Fibroblast of lung (primary cell): ENCODE data around the gene TBC1D17. TPM values are rescaled to one million over a fixed set of nuclear protein-coding genes. Genes with fewer than 3 reads are reported as not detected.

ENCODE experiments used
- DNase-seq, 2 donors: peaks; one replicate each; pipeline versions ENCODE4 v3.0.0 to v3.0.0-alpha.2; 2010; ENCODE audit warnings: low read depth in 2 of 2
- H2AFZ ChIP-seq: 2 replicates; pipeline ENCODE4 v1.5.1; 2012; ENCODE audit warnings: low read length, control low read depth, inconsistent platforms
- H3K27ac ChIP-seq: 2 replicates; pipeline ENCODE4 v1.5.1; 2011; ENCODE audit warnings: low read length, control low read depth; ENCODE audit not compliant: insufficient read depth
- H3K27me3 ChIP-seq: 2 replicates; pipeline ENCODE4 v1.5.1; 2011; ENCODE audit warnings: mild to moderate bottlenecking, low read length; ENCODE audit not compliant: control insufficient read depth, insufficient read depth
- H3K36me3 ChIP-seq: 2 replicates; pipeline ENCODE4 v1.5.1; 2011; ENCODE audit warnings: low read length; ENCODE audit not compliant: control insufficient read depth, insufficient read depth
- H3K4me1 ChIP-seq: 2 replicates; pipeline ENCODE4 v1.5.1; 2011; ENCODE audit warnings: low read length; ENCODE audit not compliant: control insufficient read depth, insufficient read depth; ENCODE audit errors: extremely low read depth
- H3K4me2 ChIP-seq: 2 replicates; pipeline ENCODE4 v1.5.1; 2011; ENCODE audit warnings: low read length, control low read depth; ENCODE audit not compliant: insufficient read depth; ENCODE audit errors: extremely low read depth
- H3K4me3 ChIP-seq, 4 experiments: fragments of 200-600 bp in 1 of 4; sonication (generic) in 1 of 4; replicated peaks in 1 of 4; 2 replicates each; pipeline ENCODE4 v1.5.1; 2011 to 2016; ENCODE audit warnings: low read length in 4 of 4, low read depth in 3 of 4, mild to moderate bottlenecking in 3 of 4, control low read depth in 2 of 4, inconsistent platforms in 1 of 4, mixed read lengths in 1 of 4; ENCODE audit not compliant: insufficient read depth in 1 of 4; ENCODE audit errors: control extremely low read depth in 1 of 4
- H3K79me2 ChIP-seq: 2 replicates; pipeline ENCODE4 v1.5.1; 2012; ENCODE audit warnings: mild to moderate bottlenecking, low read length, inconsistent platforms; ENCODE audit not compliant: control insufficient read depth, insufficient read depth
- H3K9ac ChIP-seq: 2 replicates; pipeline ENCODE4 v1.5.1; 2011; ENCODE audit warnings: mild to moderate bottlenecking, low read length, control low read depth; ENCODE audit not compliant: insufficient read depth
- H3K9me3 ChIP-seq: 2 replicates; pipeline ENCODE4 v1.5.1; 2012; ENCODE audit warnings: low read depth, low read length; ENCODE audit not compliant: control insufficient read depth, insufficient read depth
- H4K20me1 ChIP-seq: 2 replicates; pipeline ENCODE4 v1.5.1; 2011; ENCODE audit warnings: low read length; ENCODE audit not compliant: control insufficient read depth, insufficient read depth; ENCODE audit errors: extremely low read depth
- EZH2 ChIP-seq: IDR thresholded peaks from 2 replicates; pipeline ENCODE4 v1.5.1; 2012; ENCODE audit warnings: low read length, control low read depth, mild to moderate bottlenecking; ENCODE audit errors: missing control alignments
- polyA plus RNA-seq, 2 donors: library from polyadenylated mRNA; depleted of rRNA in 1 of 2; stranded (reverse) in 1 of 2; unstranded in 1 of 2; fragments of >200 nt; gene quantifications; 2 replicates each; pipeline ENCODE4 v1.2.1, GENCODE V29; 2011 to 2012; ENCODE audit warnings: missing spikeins in 1 of 2
- total RNA-seq: library from RNA; depleted of rRNA; stranded (reverse); fragments of >200 nt; gene quantifications from 2 replicates; pipeline ENCODE4 v1.2.1, GENCODE V29; 2014
- TF ChIP-seq, protein P1 (sequence below), 2 donors: IDR thresholded peaks in 1 of 2; conservative IDR thresholded peaks in 1 of 2; 1 replicate in 1 of 2; 2 replicates in 1 of 2; pipeline ENCODE4 v1.5.1; 2011 to 2012; ENCODE audit warnings: low read length in 2 of 2, control low read depth in 1 of 2, inconsistent platforms in 1 of 2, low read depth in 1 of 2, mild to moderate bottlenecking in 1 of 2

TBC1D17 gene
- total and polyA plus RNA-seq, 2 donors (not counting 1 experiment from before 2014, with no cell fraction given) = 19.5 to 32.5 TPM

DNA sequence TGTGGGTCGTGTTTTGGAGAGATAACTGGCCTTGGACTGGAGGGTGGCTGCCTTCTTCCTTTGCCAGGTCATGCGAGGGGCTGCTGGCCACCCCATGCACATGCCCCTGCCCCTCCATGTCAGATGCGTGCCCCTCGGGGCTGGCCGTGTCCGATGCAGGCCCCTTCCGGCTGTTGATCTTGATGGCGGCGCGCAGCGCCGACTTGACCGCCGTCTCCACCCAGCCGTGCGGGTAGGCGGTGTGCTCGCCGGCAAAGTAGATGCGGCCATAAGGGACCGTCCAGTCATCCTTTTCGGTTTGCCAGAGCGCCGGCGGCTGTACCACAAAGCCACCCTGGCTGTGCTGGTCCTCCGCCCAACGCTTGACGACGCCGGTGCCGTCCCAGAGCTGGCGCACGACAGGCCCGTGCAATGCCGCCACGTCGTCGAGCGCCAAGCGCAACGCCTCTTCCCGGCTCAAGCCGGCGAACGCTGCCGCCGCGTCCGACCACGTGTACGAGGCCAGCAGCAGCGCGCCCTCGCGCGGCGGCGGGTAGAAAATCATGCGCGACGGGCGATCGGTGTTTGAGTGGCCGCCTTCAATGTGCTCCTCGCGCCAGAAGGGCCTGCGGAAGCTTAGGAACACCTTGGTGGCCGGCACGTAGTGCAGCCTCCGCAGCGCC lies 12.3 kb downstream of the TBC1D17 start:
- H3K27me3 ChIP-seq = no peaks in the 10 kb centered on the region
- no peaks in the 10 kb centered on the region for H4K20me1 ChIP-seq
- H3K9ac ChIP-seq = no peak overlapping the region
- no peak for TF ChIP-seq EZH2
- TF ChIP-seq, protein P1, sequence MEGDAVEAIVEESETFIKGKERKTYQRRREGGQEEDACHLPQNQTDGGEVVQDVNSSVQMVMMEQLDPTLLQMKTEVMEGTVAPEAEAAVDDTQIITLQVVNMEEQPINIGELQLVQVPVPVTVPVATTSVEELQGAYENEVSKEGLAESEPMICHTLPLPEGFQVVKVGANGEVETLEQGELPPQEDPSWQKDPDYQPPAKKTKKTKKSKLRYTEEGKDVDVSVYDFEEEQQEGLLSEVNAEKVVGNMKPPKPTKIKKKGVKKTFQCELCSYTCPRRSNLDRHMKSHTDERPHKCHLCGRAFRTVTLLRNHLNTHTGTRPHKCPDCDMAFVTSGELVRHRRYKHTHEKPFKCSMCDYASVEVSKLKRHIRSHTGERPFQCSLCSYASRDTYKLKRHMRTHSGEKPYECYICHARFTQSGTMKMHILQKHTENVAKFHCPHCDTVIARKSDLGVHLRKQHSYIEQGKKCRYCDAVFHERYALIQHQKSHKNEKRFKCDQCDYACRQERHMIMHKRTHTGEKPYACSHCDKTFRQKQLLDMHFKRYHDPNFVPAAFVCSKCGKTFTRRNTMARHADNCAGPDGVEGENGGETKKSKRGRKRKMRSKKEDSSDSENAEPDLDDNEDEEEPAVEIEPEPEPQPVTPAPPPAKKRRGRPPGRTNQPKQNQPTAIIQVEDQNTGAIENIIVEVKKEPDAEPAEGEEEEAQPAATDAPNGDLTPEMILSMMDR (conservative IDR thresholded peaks at IDR 0.05 in 1 of 2, IDR thresholded peaks at IDR 0.05 in 1 of 2; ENCODE audit: low read depth in 1 of 2, low read length in 2 of 2) = peak; percentile 45 to 60
- H3K27ac ChIP-seq = no peak overlapping the region
- peak overlapping the region; percentile 32 for H3K4me2 ChIP-seq
- H3K4me3 ChIP-seq = no peak overlapping the region
- H3K4me1 ChIP-seq = peaks cover 3% of the 10 kb centered on the region
- H3K9me3 ChIP-seq = no peaks in the 10 kb centered on the region
- peak; percentile 67 to 71 for DNase-seq
- H3K36me3 ChIP-seq = peaks cover under 1% of the 10 kb centered on the region
- H3K79me2 ChIP-seq = no peaks in the 10 kb centered on the region
- H2AFZ ChIP-seq = no peak overlapping the region

DNA sequence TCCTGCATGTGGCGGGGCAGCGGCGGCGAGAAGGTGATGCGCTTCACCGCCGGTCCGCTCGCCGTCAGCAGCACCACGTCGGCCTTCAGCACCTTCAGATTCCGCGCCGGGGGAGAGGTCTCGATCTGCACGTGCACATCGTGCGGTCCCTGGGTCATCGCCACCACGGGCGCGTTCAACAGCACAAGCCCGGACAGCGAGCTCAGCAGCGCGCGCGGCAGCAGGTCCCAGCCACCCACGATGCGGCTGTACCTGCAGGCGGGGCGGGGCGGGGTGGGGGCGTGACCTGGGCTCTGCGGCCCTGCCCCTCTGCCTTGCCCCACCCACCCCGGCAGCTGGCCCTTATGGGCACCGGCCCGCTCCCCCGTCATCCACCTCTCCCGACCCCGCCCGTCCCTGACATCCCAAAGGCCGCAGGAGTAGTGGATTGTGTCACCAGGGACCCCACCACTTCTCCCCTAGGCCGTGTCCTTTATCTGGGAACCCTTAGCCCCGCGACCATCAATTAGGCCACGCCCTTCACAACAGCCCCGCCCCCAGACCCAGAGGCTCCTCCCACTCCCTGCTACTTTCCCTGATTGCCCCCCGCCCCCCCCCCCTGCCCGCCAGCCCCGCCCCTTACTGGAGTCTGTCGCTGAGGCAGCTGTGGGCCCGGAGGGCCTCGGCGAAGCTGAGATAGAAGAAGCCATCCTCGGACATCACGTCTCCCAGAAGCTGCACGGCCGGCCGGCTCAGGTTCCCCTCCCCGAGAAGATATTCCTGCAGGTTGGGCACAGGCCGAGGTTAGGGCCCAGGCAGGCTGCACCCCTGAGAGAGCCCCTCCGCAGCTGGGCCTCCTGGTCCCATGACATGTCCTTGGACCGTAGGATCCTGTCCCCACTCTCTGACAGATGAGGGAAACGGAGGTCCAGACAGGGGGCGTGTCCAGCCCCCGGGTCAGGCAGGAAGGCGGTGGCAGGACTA lies 13.1 kb downstream of the TBC1D17 start:
- H3K4me3 ChIP-seq = no peak overlapping the region
- H3K9me3 ChIP-seq = no peaks in the 10 kb centered on the region
- H3K27ac ChIP-seq = no peak overlapping the region
- peak overlapping the region; percentile 32 for H3K4me2 ChIP-seq
- peaks cover 3% of the 10 kb centered on the region for H3K4me1 ChIP-seq
- TF ChIP-seq, protein P1 (conservative IDR thresholded peaks at IDR 0.05 in 1 of 2, IDR thresholded peaks at IDR 0.05 in 1 of 2; ENCODE audit: low read depth in 1 of 2, low read length in 2 of 2) = no peak
- TF ChIP-seq EZH2 = no peak
- H3K9ac ChIP-seq = no peak overlapping the region
- DNase-seq = no peak
- no peak overlapping the region for H2AFZ ChIP-seq
- H3K27me3 ChIP-seq = no peaks in the 10 kb centered on the region
- H3K79me2 ChIP-seq = no peaks in the 10 kb centered on the region
- no peaks in the 10 kb centered on the region for H3K36me3 ChIP-seq
- H4K20me1 ChIP-seq = no peaks in the 10 kb centered on the region

DNA sequence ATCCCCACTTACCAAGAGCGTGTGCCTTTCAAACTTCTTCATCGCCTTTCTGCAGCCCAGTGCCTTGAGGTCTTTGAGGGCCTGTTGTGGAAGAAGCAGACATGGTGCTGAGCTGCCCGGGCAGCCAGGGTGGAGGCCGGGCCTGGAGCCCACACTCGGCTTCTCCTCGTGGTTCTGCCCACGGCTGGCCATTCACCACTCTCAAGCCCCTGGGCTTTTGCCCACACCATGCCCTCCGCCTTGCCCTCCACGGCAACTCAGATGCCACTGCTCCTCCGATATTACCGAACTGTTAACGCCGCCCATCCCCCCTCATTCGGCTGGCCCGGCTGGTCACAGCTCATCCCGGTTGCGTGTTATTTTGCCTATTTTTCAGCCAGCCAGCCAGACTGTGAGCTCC lies 13.9 kb downstream of the TBC1D17 start:
- no peaks in the 10 kb centered on the region for H3K9me3 ChIP-seq
- no peak overlapping the region for H2AFZ ChIP-seq
- no peak overlapping the region for H3K9ac ChIP-seq
- no peaks in the 10 kb centered on the region for H4K20me1 ChIP-seq
- no peaks in the 10 kb centered on the region for H3K36me3 ChIP-seq
- no peaks in the 10 kb centered on the region for H3K79me2 ChIP-seq
- H3K27ac ChIP-seq = no peak overlapping the region
- no peak overlapping the region for H3K4me3 ChIP-seq
- no peak overlapping the region for H3K4me2 ChIP-seq
- DNase-seq = no peak
- H3K27me3 ChIP-seq = no peaks in the 10 kb centered on the region
- peaks cover 3% of the 10 kb centered on the region for H3K4me1 ChIP-seq
- no peak for TF ChIP-seq EZH2
- TF ChIP-seq, protein P1 (conservative IDR thresholded peaks at IDR 0.05 in 1 of 2, IDR thresholded peaks at IDR 0.05 in 1 of 2; ENCODE audit: low read depth in 1 of 2, low read length in 2 of 2) = no peak
